ENCODE results near the gene C4orf17. TPM values are rescaled to one million over a fixed set of nuclear protein-coding genes. Genes with fewer than 3 reads are reported as not detected.

C4orf17 gene
- total RNA-seq, 1 donor from 2014 or later: not detected

- Mint-ChIP-seq H3K36me3 (ENCODE audit: low read depth, unreplicated experiment) (no peaks in the 10 kb centered on the region), H3K27ac (ENCODE audit: unreplicated experiment) (no peak overlapping the region), H3K4me3 (ENCODE audit: unreplicated experiment) (no peak overlapping the region), H3K4me1 (ENCODE audit: low read depth, unreplicated experiment) (no peaks in the 10 kb centered on the region), H3K9me3 (ENCODE audit: unreplicated experiment) (peaks cover 41% of the 10 kb centered on the region), H3K27me3 (ENCODE audit: low read depth, unreplicated experiment) (no peaks in the 10 kb centered on the region)
- Histone ChIP-seq H4K20me1 (ENCODE audit: insufficient read depth, low read length) (no peaks in the 10 kb centered on the region), H3K27ac (ENCODE audit: low read depth, low read length) (no peak overlapping the region), H3K79me2 (ENCODE audit: insufficient read depth, low read length) (no peaks in the 10 kb centered on the region), H3K4me3 (ENCODE audit: insufficient read depth, low read depth, low read length) (no peak overlapping the region), H3K9me3 (ENCODE audit: insufficient read depth, low read depth, low read length) (peaks cover 5% of the 10 kb centered on the region), H3K9ac (ENCODE audit: low read length) (no peak overlapping the region), H3K36me3 (ENCODE audit: insufficient read depth, low read length) (no peaks in the 10 kb centered on the region), H3K4me1 (ENCODE audit: insufficient read depth, low read length) (no peaks in the 10 kb centered on the region), H3K27me3 (ENCODE audit: insufficient read depth, low read length) (no peaks in the 10 kb centered on the region), H2AFZ (ENCODE audit: low read depth, low read length) (no peak overlapping the region), H3K4me2 (ENCODE audit: low read length) (no peak overlapping the region)
- no peak for DNase-seq (ENCODE audit: low read depth)
- no peak for TF ChIP-seq EZH2 (IDR thresholded peaks at IDR 0.05; ENCODE audit: insufficient read depth, low read length)
- TF ChIP-seq, protein P1, sequence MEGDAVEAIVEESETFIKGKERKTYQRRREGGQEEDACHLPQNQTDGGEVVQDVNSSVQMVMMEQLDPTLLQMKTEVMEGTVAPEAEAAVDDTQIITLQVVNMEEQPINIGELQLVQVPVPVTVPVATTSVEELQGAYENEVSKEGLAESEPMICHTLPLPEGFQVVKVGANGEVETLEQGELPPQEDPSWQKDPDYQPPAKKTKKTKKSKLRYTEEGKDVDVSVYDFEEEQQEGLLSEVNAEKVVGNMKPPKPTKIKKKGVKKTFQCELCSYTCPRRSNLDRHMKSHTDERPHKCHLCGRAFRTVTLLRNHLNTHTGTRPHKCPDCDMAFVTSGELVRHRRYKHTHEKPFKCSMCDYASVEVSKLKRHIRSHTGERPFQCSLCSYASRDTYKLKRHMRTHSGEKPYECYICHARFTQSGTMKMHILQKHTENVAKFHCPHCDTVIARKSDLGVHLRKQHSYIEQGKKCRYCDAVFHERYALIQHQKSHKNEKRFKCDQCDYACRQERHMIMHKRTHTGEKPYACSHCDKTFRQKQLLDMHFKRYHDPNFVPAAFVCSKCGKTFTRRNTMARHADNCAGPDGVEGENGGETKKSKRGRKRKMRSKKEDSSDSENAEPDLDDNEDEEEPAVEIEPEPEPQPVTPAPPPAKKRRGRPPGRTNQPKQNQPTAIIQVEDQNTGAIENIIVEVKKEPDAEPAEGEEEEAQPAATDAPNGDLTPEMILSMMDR (IDR thresholded peaks at IDR 0.05; ENCODE audit: insufficient read depth, low read depth, low read length): no peak
- no peak for FAIRE-seq
These were observed 20.5 kb upstream of the C4orf17 start for GRCh38 chr4:99490286-99490685.

DNA sequence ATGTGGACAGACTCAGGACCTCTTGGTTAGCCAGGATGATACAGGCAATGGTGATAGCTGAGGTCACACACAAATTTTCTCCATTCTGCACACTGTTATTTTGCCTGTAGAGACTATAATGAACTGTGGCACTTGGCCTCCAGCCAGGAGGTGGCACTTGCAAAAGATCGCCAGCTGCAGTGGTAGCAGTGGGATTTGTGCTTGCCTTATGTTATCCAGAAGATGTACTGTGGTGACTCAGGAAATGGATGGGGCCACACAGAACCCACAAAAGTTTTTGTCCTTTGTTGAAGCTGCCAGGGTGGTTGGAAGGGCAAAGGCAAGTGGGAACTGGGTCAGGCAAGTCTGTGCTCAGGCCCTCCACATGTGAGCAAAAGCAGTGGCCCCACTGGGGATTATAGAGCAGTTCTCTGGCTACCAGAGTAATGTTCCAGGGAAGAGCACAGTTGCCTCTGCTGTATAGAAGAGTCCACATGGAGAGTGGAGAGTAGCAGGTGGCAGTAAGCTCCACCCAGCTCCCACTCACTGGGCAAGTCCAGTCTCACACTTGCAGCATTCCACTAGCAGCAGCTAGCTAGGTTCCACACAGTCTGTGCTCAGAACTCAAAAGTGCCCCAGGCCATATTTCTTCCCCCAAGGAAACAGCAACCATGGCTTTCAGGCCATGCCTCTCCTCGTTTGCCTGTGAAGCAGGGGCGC, 5.9 kb upstream of the C4orf17 start:
- no peaks in the 10 kb centered on the region for H3K79me2 ChIP-seq (ENCODE audit: insufficient read depth, low read length)
- Mint-ChIP-seq H3K9me3 (ENCODE audit: unreplicated experiment) (peaks cover 11% of the 10 kb centered on the region), H3K4me3 (ENCODE audit: unreplicated experiment) (no peak overlapping the region), H3K27me3 (ENCODE audit: low read depth, unreplicated experiment) (no peaks in the 10 kb centered on the region), H3K27ac (ENCODE audit: unreplicated experiment) (no peak overlapping the region), H3K36me3 (ENCODE audit: low read depth, unreplicated experiment) (no peaks in the 10 kb centered on the region), H3K4me1 (ENCODE audit: low read depth, unreplicated experiment) (no peaks in the 10 kb centered on the region)
- H3K36me3 ChIP-seq (ENCODE audit: insufficient read depth, low read length): no peaks in the 10 kb centered on the region
- H3K9ac ChIP-seq (ENCODE audit: low read length): no peak overlapping the region
- no peak overlapping the region for H3K27ac ChIP-seq (ENCODE audit: low read depth, low read length)
- no peak overlapping the region for H3K4me2 ChIP-seq (ENCODE audit: low read length)
- DNase-seq (ENCODE audit: low read depth) (no peak), FAIRE-seq (no peak)
- no peaks in the 10 kb centered on the region for H3K27me3 ChIP-seq (ENCODE audit: insufficient read depth, low read length)
- H4K20me1 ChIP-seq (ENCODE audit: insufficient read depth, low read length): no peaks in the 10 kb centered on the region
- no peaks in the 10 kb centered on the region for H3K9me3 ChIP-seq (ENCODE audit: insufficient read depth, low read depth, low read length)
- no peak overlapping the region for H3K4me3 ChIP-seq (ENCODE audit: insufficient read depth, low read depth, low read length)
- no peak overlapping the region for H2AFZ ChIP-seq (ENCODE audit: low read depth, low read length)
- no peaks in the 10 kb centered on the region for H3K4me1 ChIP-seq (ENCODE audit: insufficient read depth, low read length)
- TF ChIP-seq, protein P1 (IDR thresholded peaks at IDR 0.05; ENCODE audit: insufficient read depth, low read depth, low read length): no peak
- TF ChIP-seq EZH2 (IDR thresholded peaks at IDR 0.05; ENCODE audit: insufficient read depth, low read length): no peak

GRCh38 chr4:99506781-99507180, 4.0 kb upstream of the C4orf17 start:
- peaks cover 11% of the 10 kb centered on the region for H3K9me3 Mint-ChIP-seq (ENCODE audit: unreplicated experiment)
- H3K4me1 Mint-ChIP-seq (ENCODE audit: low read depth, unreplicated experiment): no peaks in the 10 kb centered on the region
- no peaks in the 10 kb centered on the region for H3K9me3 ChIP-seq (ENCODE audit: insufficient read depth, low read depth, low read length)
- H3K4me3 ChIP-seq (ENCODE audit: insufficient read depth, low read depth, low read length): no peak overlapping the region
- no peaks in the 10 kb centered on the region for H3K36me3 ChIP-seq (ENCODE audit: insufficient read depth, low read length)
- H3K4me2 ChIP-seq (ENCODE audit: low read length): no peak overlapping the region
- no peak overlapping the region for H3K27ac Mint-ChIP-seq (ENCODE audit: unreplicated experiment)
- no peak for FAIRE-seq
- H4K20me1 ChIP-seq (ENCODE audit: insufficient read depth, low read length): no peaks in the 10 kb centered on the region
- no peaks in the 10 kb centered on the region for H3K4me1 ChIP-seq (ENCODE audit: insufficient read depth, low read length)
- H3K27me3 Mint-ChIP-seq (ENCODE audit: low read depth, unreplicated experiment): no peaks in the 10 kb centered on the region
- no peak overlapping the region for H3K4me3 Mint-ChIP-seq (ENCODE audit: unreplicated experiment)
- TF ChIP-seq, protein P1 (IDR thresholded peaks at IDR 0.05; ENCODE audit: insufficient read depth, low read depth, low read length): no peak
- no peak for TF ChIP-seq EZH2 (IDR thresholded peaks at IDR 0.05; ENCODE audit: insufficient read depth, low read length)
- no peaks in the 10 kb centered on the region for H3K36me3 Mint-ChIP-seq (ENCODE audit: low read depth, unreplicated experiment)
- DNase-seq (ENCODE audit: low read depth): no peak
- no peak overlapping the region for H3K27ac ChIP-seq (ENCODE audit: low read depth, low read length)
- no peak overlapping the region for H2AFZ ChIP-seq (ENCODE audit: low read depth, low read length)
- H3K27me3 ChIP-seq (ENCODE audit: insufficient read depth, low read length): no peaks in the 10 kb centered on the region
- H3K9ac ChIP-seq (ENCODE audit: low read length): no peak overlapping the region
- no peaks in the 10 kb centered on the region for H3K79me2 ChIP-seq (ENCODE audit: insufficient read depth, low read length)
